CD4-positive, alpha-beta T cell (primary cell): Measurements from ENCODE around the gene HADHA. TPM values are rescaled to one million over a fixed set of nuclear protein-coding genes. Genes with fewer than 3 reads are reported as not detected.
A peak's percentile ranks its signal among the peaks of the same experiment; 100 is the strongest.

Source experiments
- ATAC-seq: fragments of 200-7000 bp; cut with Tn5 transposase; one replicate; pipeline ENCODE4 v1.10.0; 2022; ENCODE audit warnings: mild to moderate bottlenecking; ENCODE audit not compliant: poor library complexity
- CTCF ChIA-PET: fragments of 350-600 bp; sonication (Branson Sonifier 250); formaldehyde crosslinking; loops from one replicate; lab custom pipeline; 2021; ENCODE audit warnings: antibody characterized with exemption, inconsistent platforms; lab: Charles Lee
- POLR2A ChIA-PET: fragments of 350-600 bp; sonication (Branson Sonifier 250); formaldehyde crosslinking; loops from one replicate; lab custom pipeline; 2021; ENCODE audit warnings: antibody characterized with exemption, inconsistent platforms; lab: Charles Lee
- DNase-seq, 14 experiments: peaks; one replicate each; pipeline ENCODE4 v3.0.0-alpha.2; 2013 to 2020; ENCODE audit warnings: mixed read lengths in 2 of 14
- H3K27ac ChIP-seq, 2 donors: one replicate each; pipeline versions ENCODE4 v1.5.1 to v1.7.0; 2013; ENCODE audit warnings: low read length in 2 of 2, low read depth in 1 of 2, mild to moderate bottlenecking in 1 of 2
- H3K27me3 ChIP-seq, 2 experiments: 1 replicate in 1 of 2; 2 replicates in 1 of 2; pipeline versions ENCODE4 v1.6.1 to v1.7.0; 2013; ENCODE audit warnings: low read length in 2 of 2, control low read depth in 1 of 2, mild to moderate bottlenecking in 1 of 2, moderate library complexity in 1 of 2; ENCODE audit not compliant: insufficient read depth in 2 of 2, control insufficient read depth in 1 of 2
- H3K36me3 ChIP-seq: one replicate; pipeline ENCODE4 v1.6.1; 2013; ENCODE audit warnings: low read length, control low read depth; ENCODE audit not compliant: insufficient read depth
- H3K4me1 ChIP-seq: one replicate; pipeline ENCODE4 v1.6.1; 2013; ENCODE audit warnings: low read length, control low read depth; ENCODE audit not compliant: insufficient read depth
- H3K4me3 ChIP-seq: one replicate; pipeline ENCODE4 v1.5.1; 2013; ENCODE audit warnings: mild to moderate bottlenecking, low read length, moderate library complexity
- H3K9me3 ChIP-seq, 2 experiments: 1 replicate in 1 of 2; 2 replicates in 1 of 2; pipeline versions ENCODE4 v1.6.1 to v1.7.0; 2013; ENCODE audit warnings: low read length in 2 of 2, mild to moderate bottlenecking in 2 of 2, control low read depth in 1 of 2, moderate library complexity in 1 of 2; ENCODE audit not compliant: control insufficient read depth in 1 of 2, insufficient read depth in 1 of 2
- H3K27ac Mint-ChIP-seq: one replicate; pipeline ENCODE4 v1.8.0; 2020; ENCODE audit warnings: mixed read lengths
- H3K27me3 Mint-ChIP-seq: one replicate; pipeline ENCODE4 v1.8.0; 2021; ENCODE audit warnings: mixed read lengths
- H3K36me3 Mint-ChIP-seq: one replicate; pipeline ENCODE4 v1.8.0; 2021; ENCODE audit warnings: low read depth, mixed read lengths
- H3K4me1 Mint-ChIP-seq: one replicate; pipeline ENCODE4 v1.8.0; 2021; ENCODE audit warnings: low read depth, mixed read lengths
- H3K4me3 Mint-ChIP-seq: one replicate; pipeline ENCODE4 v1.8.0; 2020; ENCODE audit warnings: mild to moderate bottlenecking, mixed read lengths
- H3K9me3 Mint-ChIP-seq: one replicate; pipeline ENCODE4 v1.8.0; 2020; ENCODE audit warnings: mixed read lengths
- intact Hi-C, 2 experiments: fragments of 100-400 bp; cut with DNase I in 1 of 2; cut with micrococcal nuclease in 1 of 2; formaldehyde crosslinking; loops; one replicate each; pipeline versions ENCODE4 v1.15.1 to v1.9.0; 2023 to 2025; cut with DNase I, micrococcal nuclease
- total RNA-seq, 174 experiments: library from RNA in 2 of 174; stranded (reverse) in 2 of 174; gene quantifications; one replicate each; pipeline ENCODE4 v1.2.3 and lab custom pipeline; 2021 to 2026
- TF ChIP-seq, protein P1 (sequence below): fragments of 200-600 bp; IDR thresholded peaks from one replicate; pipeline ENCODE4 v1.8.0; 2022; ENCODE audit warnings: antibody characterized with exemption, mild to moderate bottlenecking

Gene HADHA
- total RNA-seq, 2 experiments from 2014 or later = 72.4 to 73.7 TPM

DNA sequence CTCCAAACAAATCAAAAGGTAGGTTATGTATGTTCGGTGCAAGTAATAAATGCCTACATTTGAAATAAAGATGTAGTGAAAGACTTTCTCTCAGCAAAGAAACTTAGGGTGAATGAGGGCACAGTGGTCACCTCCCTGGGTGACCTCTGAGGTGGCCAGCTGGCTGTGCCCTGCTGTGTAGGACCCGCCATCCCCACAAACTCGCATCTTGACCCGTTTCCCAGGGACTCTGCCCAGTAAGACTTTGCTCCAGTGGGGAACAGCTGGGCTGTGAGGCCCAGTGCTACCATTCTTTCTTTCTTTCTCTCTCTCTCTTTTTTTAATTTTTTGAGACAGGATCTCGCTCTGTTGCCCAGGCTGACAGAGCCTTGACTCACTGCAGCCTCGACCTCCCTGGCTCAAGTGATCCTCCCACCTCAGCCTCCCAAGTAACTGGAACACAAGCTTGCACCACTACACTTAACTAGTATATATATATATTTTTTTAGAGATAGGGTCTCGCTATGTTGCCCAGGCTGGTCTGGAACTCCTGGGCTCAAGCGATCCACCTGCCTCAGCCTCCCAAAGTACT is 79.7 kb downstream of the HADHA start:
- no peaks in the 10 kb centered on the region for H3K36me3 ChIP-seq
- Mint-ChIP-seq H3K27ac (no peak overlapping the region), H3K27me3 (peaks cover 3% of the 10 kb centered on the region), H3K4me3 (no peak overlapping the region), H3K36me3 (no peaks in the 10 kb centered on the region), H3K4me1 (no peaks in the 10 kb centered on the region), H3K9me3 (no peaks in the 10 kb centered on the region)
- POLR2A ChIA-PET = interaction anchor here (1.9 kb wide), 1 partner anchor 20 kb away, joined by 6 read pairs; no protein-coding TSS in a partner anchor
- no peaks in the 10 kb centered on the region for H3K4me1 ChIP-seq
- peak in 1 of 14 experiments; percentile 12 for DNase-seq
- no peak overlapping the region for H3K27ac ChIP-seq
- H3K9me3 ChIP-seq = no peaks in the 10 kb centered on the region
- CTCF ChIA-PET = interaction anchor here (0.6 kb wide), 1 partner anchor 77 kb away, joined by 3 read pairs; no protein-coding TSS in a partner anchor
- intact Hi-C loops = no loop called here
- H3K27me3 ChIP-seq = no peaks in the 10 kb centered on the region
- no peak overlapping the region for H3K4me3 ChIP-seq
- no peak for ATAC-seq
- TF ChIP-seq, protein P1, sequence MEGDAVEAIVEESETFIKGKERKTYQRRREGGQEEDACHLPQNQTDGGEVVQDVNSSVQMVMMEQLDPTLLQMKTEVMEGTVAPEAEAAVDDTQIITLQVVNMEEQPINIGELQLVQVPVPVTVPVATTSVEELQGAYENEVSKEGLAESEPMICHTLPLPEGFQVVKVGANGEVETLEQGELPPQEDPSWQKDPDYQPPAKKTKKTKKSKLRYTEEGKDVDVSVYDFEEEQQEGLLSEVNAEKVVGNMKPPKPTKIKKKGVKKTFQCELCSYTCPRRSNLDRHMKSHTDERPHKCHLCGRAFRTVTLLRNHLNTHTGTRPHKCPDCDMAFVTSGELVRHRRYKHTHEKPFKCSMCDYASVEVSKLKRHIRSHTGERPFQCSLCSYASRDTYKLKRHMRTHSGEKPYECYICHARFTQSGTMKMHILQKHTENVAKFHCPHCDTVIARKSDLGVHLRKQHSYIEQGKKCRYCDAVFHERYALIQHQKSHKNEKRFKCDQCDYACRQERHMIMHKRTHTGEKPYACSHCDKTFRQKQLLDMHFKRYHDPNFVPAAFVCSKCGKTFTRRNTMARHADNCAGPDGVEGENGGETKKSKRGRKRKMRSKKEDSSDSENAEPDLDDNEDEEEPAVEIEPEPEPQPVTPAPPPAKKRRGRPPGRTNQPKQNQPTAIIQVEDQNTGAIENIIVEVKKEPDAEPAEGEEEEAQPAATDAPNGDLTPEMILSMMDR = no peak

DNA sequence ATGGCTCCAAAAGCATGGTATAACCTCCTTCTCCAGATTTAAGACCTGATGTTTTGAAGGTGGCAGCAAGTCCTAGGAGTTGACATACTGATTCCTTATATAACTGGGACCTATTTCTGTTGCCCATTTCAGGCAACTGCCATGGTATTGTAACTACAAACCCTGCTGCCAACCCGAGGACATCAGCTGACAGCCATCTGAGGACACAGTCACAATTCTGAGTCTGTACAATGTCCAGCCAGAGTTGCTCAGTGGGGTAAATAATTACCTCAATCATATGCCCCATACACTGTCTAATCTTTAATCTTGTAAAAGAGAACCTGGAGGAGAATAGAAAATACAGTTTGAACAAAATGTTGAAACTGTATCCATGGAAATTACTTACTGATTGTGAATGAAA is 80.2 kb downstream of the HADHA start:
- no peaks in the 10 kb centered on the region for H3K36me3 Mint-ChIP-seq
- no peaks in the 10 kb centered on the region for H3K9me3 Mint-ChIP-seq
- H3K27me3 Mint-ChIP-seq = no peaks in the 10 kb centered on the region
- H3K4me3 ChIP-seq = no peak overlapping the region
- no peak overlapping the region for H3K27ac Mint-ChIP-seq
- TF ChIP-seq, protein P1 = no peak
- ChIA-PET POLR2A (interaction anchor here (1.9 kb wide), 1 partner anchor 21 kb away, joined by 6 read pairs; no protein-coding TSS in a partner anchor), CTCF (no interaction called here)
- intact Hi-C loops = no loop called here
- ATAC-seq (no peak), DNase-seq (peak in 1 of 14 experiments; percentile 6)
- H3K4me3 Mint-ChIP-seq = no peak overlapping the region
- H3K4me1 ChIP-seq = no peaks in the 10 kb centered on the region
- H3K27ac ChIP-seq = no peak overlapping the region
- H3K9me3 ChIP-seq = no peaks in the 10 kb centered on the region
- H3K4me1 Mint-ChIP-seq = no peaks in the 10 kb centered on the region
- H3K36me3 ChIP-seq = no peaks in the 10 kb centered on the region
- no peaks in the 10 kb centered on the region for H3K27me3 ChIP-seq

DNA sequence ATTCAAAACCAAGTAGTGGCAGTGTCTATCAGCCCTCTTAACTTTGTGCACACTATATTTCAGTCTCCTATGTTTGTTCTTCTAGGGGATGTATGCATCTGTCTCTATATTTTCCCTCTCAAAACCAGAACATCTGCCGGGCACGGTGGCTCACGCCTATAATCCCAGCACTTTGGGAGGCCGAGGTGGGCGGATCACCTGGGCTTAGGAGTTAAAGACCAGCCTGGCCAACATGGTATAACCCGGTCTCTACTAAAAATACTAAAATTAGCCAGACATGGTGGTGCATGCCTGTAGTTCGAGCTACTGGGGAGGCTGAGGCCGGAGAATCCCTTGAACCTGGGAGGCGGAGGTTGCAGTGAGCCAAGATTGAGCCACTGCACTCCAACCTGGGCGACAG is 81.5 kb downstream of the HADHA start:
- CTCF ChIA-PET = no interaction called here
- peak in 1 of 14 experiments; percentile 5 for DNase-seq
- intact Hi-C loops = no loop called here
- ATAC-seq = no peak
- no peak overlapping the region for H3K27ac Mint-ChIP-seq
- Histone ChIP-seq H3K27ac (no peak overlapping the region), H3K9me3 (no peaks in the 10 kb centered on the region), H3K27me3 (no peaks in the 10 kb centered on the region), H3K36me3 (no peaks in the 10 kb centered on the region), H3K4me1 (no peaks in the 10 kb centered on the region), H3K4me3 (no peak overlapping the region)
- H3K9me3 Mint-ChIP-seq = no peaks in the 10 kb centered on the region
- POLR2A ChIA-PET = no interaction called here
- H3K4me3 Mint-ChIP-seq = no peak overlapping the region
- TF ChIP-seq, protein P1 = no peak
- H3K36me3 Mint-ChIP-seq = no peaks in the 10 kb centered on the region
- H3K27me3 Mint-ChIP-seq = no peaks in the 10 kb centered on the region
- H3K4me1 Mint-ChIP-seq = no peaks in the 10 kb centered on the region
